Nephron progenitor cell (in vitro differentiated cells): ENCODE measurements around the gene FAM227B.
A peak's percentile ranks its signal among the peaks of the same experiment; 100 is the strongest.

Source experiments
- DNase-seq: peaks from one replicate; pipeline ENCODE4 v3.0.0; 2021
- H3K27ac Mint-ChIP-seq: 2 replicates; pipeline ENCODE4 v1.8.0; 2021; ENCODE audit warnings: mild to moderate bottlenecking, moderate library complexity, mixed read lengths
- H3K27me3 Mint-ChIP-seq: 2 replicates; pipeline ENCODE4 v1.8.0; 2021; ENCODE audit warnings: mild to moderate bottlenecking, low read depth, mixed read lengths; ENCODE audit not compliant: poor library complexity
- H3K36me3 Mint-ChIP-seq: 2 replicates; pipeline ENCODE4 v1.8.0; 2021; ENCODE audit warnings: low read depth, mixed read lengths
- H3K4me1 Mint-ChIP-seq: 2 replicates; pipeline ENCODE4 v1.8.0; 2021; ENCODE audit warnings: mixed read lengths
- H3K4me3 Mint-ChIP-seq: 2 replicates; pipeline ENCODE4 v1.8.0; 2021; ENCODE audit warnings: mild to moderate bottlenecking, moderate library complexity, mixed read lengths
- H3K9me3 Mint-ChIP-seq: 2 replicates; pipeline ENCODE4 v1.8.0; 2021; ENCODE audit warnings: mild to moderate bottlenecking, moderate library complexity, mixed read lengths
- CTCF ChIP-seq: fragments of 200-600 bp; sonication (generic); IDR thresholded peaks from 2 replicates; pipeline ENCODE4 v1.5.0; 2021; ENCODE audit warnings: antibody characterized with exemption

FAM227B gene

GRCh38 chr15:49424954-49425353 is 195.7 kb downstream of the FAM227B start:
- Mint-ChIP-seq H3K4me1 (no peaks in the 10 kb centered on the region), H3K27me3 (no peaks in the 10 kb centered on the region), H3K4me3 (no peak overlapping the region), H3K9me3 (no peaks in the 10 kb centered on the region), H3K36me3 (no peaks in the 10 kb centered on the region), H3K27ac (no peak overlapping the region)
- TF ChIP-seq CTCF = no peak
- no peak for DNase-seq

- no peak for DNase-seq
- no peaks in the 10 kb centered on the region for H3K36me3 Mint-ChIP-seq
- TF ChIP-seq CTCF = no peak
- no peak overlapping the region for H3K27ac Mint-ChIP-seq
- H3K9me3 Mint-ChIP-seq = no peaks in the 10 kb centered on the region
- H3K4me1 Mint-ChIP-seq = no peaks in the 10 kb centered on the region
- H3K27me3 Mint-ChIP-seq = no peaks in the 10 kb centered on the region
- no peak overlapping the region for H3K4me3 Mint-ChIP-seq
Measured at GRCh38 chr15:49423901-49424550, 196.6 kb downstream of the FAM227B start.

GRCh38 chr15:49423021-49423420 is 197.6 kb downstream of the FAM227B start, which contains the start of gene FGF7:
Gene FGF7 (plus strand): TSS chr15:49423242. CDS start chr15:49424298, 1,056 bp downstream.
- Mint-ChIP-seq H3K36me3 (no peaks in the 10 kb centered on the region), H3K27me3 (no peaks in the 10 kb centered on the region), H3K9me3 (no peaks in the 10 kb centered on the region), H3K4me1 (no peaks in the 10 kb centered on the region), H3K4me3 (no peak within 1 kb of the TSS), H3K27ac (no peak within 1 kb of the TSS)
- no peak for TF ChIP-seq CTCF
- DNase-seq = no peak

- Mint-ChIP-seq H3K4me3 (no peak overlapping the region), H3K27me3 (no peaks in the 10 kb centered on the region), H3K4me1 (no peaks in the 10 kb centered on the region), H3K36me3 (no peaks in the 10 kb centered on the region), H3K27ac (no peak overlapping the region), H3K9me3 (peaks cover 1% of the 10 kb centered on the region)
- peak; percentile 43 for DNase-seq
- TF ChIP-seq CTCF = peak; percentile 83
Measured at GRCh38 chr15:49421991-49422390, 198.6 kb downstream of the FAM227B start.

GRCh38 chr15:49418811-49419210 is 201.8 kb downstream of the FAM227B start:
- peaks cover 7% of the 10 kb centered on the region for H3K9me3 Mint-ChIP-seq
- no peaks in the 10 kb centered on the region for H3K27me3 Mint-ChIP-seq
- no peak overlapping the region for H3K27ac Mint-ChIP-seq
- no peak for DNase-seq
- H3K36me3 Mint-ChIP-seq = no peaks in the 10 kb centered on the region
- no peak overlapping the region for H3K4me3 Mint-ChIP-seq
- H3K4me1 Mint-ChIP-seq = no peaks in the 10 kb centered on the region
- no peak for TF ChIP-seq CTCF

GRCh38 chr15:49415638-49416037 is 205.0 kb downstream of the FAM227B start:
- Mint-ChIP-seq H3K4me3 (no peak overlapping the region), H3K9me3 (peaks cover 7% of the 10 kb centered on the region), H3K36me3 (no peaks in the 10 kb centered on the region), H3K27ac (no peak overlapping the region), H3K4me1 (no peaks in the 10 kb centered on the region), H3K27me3 (no peaks in the 10 kb centered on the region)
- DNase-seq = no peak
- no peak for TF ChIP-seq CTCF
